22Rv1 (cell line): Measurements from ENCODE around the gene ABO.
"Not testable (repeated sequence)": the region's sequence is repeated elsewhere in the genome, so short reads cannot be mapped to it uniquely, and the experiment has no call there.

ENCODE experiments used
- H3K27ac ChIP-seq: fragments of 450-650 bp; 2 replicates; pipeline ENCODE4 v1.5.1; 2017
- CTCF ChIP-seq: fragments of 450-650 bp; IDR thresholded peaks from 2 replicates; pipeline ENCODE4 v1.5.1; 2017; ENCODE audit warnings: mild to moderate bottlenecking
- ZFX ChIP-seq: fragments of 450-650 bp; IDR thresholded peaks from 2 replicates; pipeline ENCODE4 v1.6.1; 2017; ENCODE audit warnings: antibody characterized with exemption, borderline replicate concordance

ABO gene

DNA sequence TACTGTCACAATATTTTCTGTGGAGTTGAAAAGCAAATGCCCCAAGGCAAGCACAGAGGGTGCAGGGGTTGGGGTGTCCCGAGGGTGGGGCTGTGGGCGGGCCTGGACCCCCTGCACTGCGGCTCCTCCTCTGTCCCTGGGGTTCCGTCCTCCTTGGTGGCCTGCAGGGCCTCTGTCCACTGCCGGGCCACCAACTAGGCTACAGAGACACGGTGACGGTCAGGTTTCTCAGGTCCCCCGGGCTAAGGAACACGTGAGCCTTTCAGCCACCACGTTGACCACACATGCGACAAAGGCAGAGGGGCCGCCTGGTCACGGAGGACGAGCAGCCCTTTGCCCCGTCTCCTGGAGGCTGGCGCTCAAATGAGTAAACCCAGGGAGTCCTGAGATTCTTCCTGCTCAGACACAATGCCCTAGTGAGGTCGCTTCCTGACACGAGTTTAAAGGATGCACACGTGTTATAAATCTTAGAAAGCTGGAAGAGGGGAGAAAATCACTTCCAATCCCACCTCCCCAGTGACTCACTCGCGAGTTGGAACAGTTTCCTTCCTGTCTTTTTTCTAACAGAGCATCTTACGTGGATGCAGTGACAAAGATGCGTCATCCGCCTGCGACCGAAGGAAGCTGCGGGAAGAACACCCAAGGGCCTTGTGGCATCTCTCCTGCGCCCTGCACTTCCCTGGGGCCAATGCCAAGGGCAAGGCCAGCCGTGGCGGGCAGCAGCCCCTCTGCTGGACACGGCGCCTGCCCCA, 41.1 kb downstream of the ABO start:
- TF ChIP-seq ZFX: no peak
- no peak overlapping the region for H3K27ac ChIP-seq

DNA sequence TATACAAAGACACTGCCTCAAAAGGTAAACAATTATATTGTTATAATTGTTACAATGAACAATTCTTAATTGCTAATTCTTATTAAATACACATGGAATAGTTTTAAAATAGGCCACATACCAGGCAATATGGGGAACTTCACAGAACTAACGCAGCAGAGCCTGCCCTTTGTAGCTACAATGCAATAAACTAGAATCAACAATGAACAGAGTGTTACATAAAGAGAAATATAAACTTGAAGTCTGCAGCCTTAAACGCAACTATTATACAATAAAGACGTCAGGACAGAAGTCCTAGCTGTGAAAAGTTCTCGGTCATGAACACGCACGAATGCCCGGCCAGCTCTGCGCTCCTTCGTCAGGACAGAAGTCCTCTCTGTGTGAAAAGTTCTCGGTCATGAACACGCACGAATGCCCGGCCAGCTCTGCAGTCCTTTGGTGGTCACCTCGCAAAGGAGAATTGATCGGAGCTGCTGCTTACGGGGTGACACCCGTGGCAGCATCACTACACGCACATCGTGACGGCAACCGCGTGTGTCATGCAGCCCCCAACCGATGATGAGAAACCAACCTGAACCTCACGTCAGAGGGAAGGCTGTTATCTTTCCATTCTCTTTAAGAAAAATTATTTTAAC, 43.0 kb downstream of the ABO start:
- not testable (repeated sequence) for H3K27ac ChIP-seq

- not testable (repeated sequence) for H3K27ac ChIP-seq
Measured at GRCh38 chr9:133230514-133230913, 44.5 kb downstream of the ABO start.

GRCh38 chr9:133230093-133230492, 44.9 kb downstream of the ABO start:
- H3K27ac ChIP-seq: no peak overlapping the region
- TF ChIP-seq ZFX (no peak), CTCF (no peak)

GRCh38 chr9:133228474-133229193, 46.4 kb downstream of the ABO start:
- not testable (repeated sequence) for H3K27ac ChIP-seq

DNA sequence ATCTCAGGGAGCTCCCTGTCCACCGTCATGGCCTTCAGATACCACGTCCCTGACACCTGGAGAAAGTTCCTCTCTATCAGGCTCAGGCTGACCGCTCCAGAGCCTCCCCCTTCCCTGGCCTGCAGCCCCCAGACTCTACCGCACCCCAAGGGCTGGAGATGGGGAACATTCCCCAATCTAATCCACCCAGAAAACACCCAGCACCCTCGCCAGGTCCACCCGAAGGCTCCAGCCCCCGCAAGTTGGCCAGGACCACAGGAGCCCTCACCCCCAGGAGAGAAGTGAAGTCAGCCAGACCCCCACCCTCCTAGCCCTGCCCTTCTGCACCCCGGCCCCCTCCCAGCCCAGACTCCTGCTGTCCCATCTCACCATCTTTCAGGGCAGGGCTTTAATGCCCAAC, 47.0 kb downstream of the ABO start:
- H3K27ac ChIP-seq: not testable (repeated sequence)

GRCh38 chr9:133227242-133227860, 47.6 kb downstream of the ABO start:
- H3K27ac ChIP-seq: no peak overlapping the region
- TF ChIP-seq ZFX (no peak), CTCF (no peak)

DNA sequence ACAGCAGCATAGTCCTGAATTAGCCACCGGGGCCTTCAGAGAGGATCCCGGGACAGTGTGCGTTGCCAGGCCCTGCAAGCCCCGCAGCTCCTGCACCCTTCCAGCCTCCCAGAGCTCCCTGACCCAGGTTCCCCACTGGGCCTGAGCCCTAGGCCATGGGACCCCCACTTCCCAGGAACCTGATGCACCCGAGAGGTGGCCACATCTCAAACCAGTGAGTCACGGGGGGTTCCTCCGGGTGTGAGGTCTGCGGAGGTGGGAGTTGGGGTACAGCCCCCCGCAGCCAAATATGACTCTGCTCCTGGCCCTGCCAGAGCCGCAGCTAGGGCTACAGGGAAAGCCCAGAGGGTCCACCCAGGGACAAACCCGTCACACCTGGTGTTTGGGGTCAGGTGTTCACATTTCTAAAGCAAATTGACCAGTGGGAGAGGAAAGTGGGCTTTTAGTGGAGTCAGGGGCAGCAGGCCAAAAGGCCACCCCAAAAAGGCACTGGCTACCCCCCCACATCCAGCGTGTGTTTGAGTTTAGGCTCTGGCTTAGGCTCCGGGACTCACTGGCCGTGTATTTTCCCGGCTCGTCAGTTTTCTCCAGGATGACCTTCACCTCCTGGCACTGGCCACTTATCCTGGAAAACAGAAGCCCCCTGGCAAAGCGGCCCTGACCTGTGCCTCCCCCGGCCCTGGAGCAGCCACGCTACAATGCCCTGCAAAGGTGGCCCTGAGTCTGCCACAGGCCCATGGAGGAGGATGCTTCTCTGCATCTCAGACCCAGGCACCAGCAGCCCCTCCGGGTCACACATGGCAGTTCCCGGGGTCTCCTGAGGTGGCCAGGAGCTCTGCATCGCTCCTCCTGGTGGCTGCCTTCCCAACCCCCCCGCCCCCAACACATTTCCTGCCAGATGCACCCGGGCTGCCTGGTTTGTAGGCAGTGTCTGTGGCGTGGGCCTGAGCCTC, 48.5 kb downstream of the ABO start:
- TF ChIP-seq CTCF (no peak), ZFX (no peak)
- no peak overlapping the region for H3K27ac ChIP-seq

DNA sequence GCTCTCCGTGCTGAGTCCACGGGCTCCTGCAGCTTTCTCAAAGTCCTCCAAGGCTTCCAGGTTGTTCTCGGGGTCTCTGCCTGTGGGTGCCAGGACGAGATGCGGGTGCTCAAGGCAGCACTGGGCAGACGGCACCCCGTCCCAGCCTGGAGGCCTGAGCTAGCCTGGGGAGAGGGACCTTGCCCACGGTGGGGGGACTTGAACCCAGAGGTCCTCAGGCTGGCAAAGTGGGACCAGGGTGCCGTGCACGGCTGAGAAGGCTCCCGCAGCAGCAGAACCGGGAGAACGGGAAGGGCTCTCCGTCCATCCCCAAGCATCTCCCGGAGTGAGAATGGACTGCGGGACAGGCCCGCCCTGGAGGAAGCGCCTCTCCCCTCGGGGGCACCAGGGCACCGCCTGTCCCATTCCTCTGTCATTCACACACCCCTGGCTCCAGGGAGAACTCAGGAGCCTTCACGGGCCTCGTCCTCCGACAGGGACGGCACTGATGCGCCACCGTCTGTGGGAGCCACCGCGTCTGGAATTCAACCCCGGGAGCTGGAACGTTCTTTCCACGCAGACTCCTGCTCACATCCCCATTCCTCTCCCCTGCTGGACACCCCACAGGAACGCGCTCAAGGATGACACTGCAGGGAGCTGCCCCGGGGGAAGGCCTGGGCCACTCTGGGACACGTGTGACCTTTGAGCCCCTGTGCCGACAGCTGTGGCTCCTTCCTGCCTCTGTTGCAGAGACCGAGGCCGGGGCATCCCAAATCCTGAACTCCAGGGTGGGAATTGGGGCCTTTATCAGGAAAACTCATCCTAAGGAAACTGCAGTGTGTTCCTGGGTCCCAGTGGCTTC, 49.6 kb downstream of the ABO start:
- no peak for TF ChIP-seq CTCF
- no peak for TF ChIP-seq ZFX
- no peak overlapping the region for H3K27ac ChIP-seq
